KBM-7 (cell line): ENCODE data around the gene CEPT1.
"Not testable (repeated sequence)": the region's sequence is repeated elsewhere in the genome, so short reads cannot be mapped to it uniquely, and the experiment has no call there.

ENCODE experiments used
- DNase-seq: peaks from one replicate; pipeline ENCODE4 v3.0.0-alpha.2; 2015
- in situ Hi-C: fragments of 300-500 bp; cut with MboI; formaldehyde crosslinking; loops from 2 replicates; pipeline ENCODE4 v1.14.3; 2020; ENCODE audit warnings: low sequenced_read_pairs, low pct_unique_long_range_greater_than_20kb, mixed read lengths

CEPT1 gene

DNA sequence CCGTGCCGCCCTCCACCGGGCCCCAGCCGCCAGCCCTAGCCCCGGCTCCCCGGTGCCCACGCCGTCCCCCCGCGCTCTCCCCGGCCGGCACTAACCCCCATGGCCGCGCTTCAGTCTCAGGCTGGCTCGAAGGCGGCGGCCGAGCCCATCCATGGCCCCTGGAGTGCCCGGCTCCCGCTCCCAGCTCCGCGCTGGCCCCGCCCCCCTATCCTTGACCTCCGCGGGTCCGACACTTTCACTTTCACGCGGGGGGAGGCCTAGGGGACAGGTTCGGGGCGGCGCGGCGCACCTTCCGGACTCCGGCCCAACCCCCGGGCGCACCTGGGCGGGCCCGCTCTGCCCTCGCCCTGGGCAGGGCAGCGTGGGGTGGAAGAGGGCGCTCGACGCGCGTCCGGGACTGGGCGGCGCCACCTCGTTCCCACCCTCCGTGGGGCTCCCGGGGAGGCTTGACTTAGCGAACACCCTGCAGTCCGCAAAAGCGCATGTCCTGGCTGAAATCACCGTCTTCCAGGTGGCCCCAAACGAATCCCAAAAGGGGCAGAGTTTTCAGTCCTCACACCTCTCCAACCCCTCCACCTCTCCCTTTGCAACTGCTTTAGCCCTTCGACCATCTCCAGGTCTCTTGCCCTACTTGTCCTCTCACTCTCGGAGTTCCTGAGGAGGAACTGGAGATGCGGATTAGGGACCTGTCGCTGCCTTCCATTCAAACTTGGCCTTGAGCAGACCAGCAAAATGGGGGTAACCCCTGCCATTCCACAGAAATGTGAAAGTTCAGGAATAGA, 64.4 kb downstream of the CEPT1 start:
- no peak for DNase-seq
- in situ Hi-C loops: no loop called here

DNA sequence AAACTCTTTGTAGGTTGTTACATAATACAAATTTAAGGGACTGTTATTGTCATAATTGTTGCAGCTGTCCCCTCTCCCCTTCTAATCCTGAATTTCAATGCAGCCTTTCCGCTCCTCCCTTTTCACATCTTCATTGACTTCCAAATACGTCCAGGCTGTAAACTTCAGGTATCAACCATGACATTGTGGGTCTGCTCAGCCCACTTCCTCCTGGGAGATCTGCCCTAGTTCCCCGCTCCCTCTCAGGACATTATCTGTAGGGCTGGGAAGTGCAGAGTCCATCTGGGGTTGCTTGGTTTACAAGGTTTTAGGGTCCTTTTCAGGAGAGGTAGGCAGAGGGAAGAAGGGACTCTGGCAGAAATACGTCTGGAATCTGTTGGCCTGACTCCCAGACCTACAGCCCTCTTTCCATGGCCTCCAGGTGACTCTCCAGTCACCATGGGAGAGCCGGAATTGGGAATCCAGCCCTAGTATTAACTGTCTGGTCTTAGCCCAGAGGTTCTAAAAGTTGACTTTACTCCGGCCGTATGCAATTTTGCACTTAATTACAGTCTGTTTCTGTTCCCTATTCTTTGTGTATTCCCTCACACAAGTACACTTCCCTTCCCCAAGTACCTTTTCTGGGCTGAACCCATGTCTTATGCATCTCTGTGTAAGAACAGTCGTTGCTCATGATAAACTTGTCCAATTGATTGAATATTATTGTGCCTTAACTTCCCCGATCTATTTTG, 65.1 kb downstream of the CEPT1 start:
- in situ Hi-C loops: no loop called here
- DNase-seq: no peak

DNA sequence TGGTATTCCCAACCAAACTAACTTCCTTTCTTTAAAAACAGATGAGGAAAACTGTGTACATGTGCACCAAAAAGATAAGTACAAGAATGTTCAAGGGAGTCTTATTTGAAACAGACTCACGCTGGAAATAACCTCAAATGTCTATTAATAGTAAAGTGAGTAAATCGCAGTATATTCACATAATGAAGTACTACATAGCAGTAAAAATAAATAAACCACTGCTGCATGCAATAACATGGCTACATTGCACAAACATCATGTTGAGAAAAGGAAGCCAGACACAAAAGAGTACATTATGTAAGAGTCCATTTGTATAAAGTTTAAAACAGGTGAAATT, 65.7 kb downstream of the CEPT1 start:
- peak; percentile 62 for DNase-seq
- in situ Hi-C loops: no loop called here

DNA sequence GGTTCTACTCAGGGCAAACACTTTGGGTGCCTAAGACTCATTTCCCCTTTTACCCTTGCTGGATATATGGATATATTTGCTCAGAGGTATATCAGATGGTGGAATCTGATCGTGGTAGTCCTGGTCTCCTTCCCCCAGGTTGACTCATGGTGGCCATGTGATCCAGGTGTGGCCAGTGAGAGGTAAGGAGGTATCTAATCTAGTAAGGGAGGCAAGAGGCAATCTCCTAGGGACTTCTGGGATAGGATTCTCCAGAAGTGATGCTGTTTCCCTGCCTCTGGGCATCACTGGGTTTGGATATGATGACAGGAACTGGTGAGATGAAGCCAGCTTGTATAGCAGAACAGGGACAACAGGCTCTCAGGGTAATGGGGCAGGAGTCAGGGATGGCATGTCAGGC, 68.9 kb downstream of the CEPT1 start:
- DNase-seq: no peak
- in situ Hi-C loops: no loop called here

DNA sequence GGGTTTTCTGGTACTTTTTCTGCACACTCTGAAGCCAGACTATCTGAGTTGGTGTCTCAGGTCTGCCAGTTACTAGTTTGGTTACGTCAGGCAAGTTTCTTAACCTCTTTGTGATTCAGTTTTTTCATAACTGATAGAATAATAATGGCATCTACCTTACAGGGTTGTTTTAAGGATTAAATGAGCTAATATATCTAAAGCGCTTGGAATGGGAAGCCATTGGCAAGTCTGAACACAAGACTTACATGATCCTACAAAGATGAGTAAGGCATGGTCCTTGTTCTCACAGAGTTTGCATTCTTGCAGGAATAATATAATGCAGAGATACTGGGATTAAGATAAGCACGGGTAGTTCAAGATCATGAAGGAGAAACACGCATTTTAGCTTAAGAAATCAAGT, 69.6 kb downstream of the CEPT1 start:
- in situ Hi-C loops: no loop called here

DNA sequence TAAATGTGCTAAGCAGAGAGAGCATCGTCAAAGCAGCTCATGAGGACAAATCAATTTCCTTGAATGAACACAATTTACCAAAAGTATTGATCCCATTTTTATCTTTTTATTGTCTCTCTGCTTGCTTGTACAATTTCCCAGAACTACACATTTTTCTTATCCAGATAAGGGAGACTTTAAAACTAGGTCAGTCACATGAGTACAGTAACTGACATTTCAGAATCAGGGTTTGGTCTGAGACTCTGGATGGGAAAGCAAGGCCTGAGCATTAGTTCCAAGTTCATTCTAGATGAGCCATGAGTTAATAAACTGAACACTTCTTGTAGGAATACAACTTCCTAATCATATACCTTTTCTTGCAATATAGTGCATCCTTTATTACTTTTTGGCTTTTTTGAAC, 71.9 kb downstream of the CEPT1 start:
- in situ Hi-C loops: no loop called here
- no peak for DNase-seq

More for the DNA sequence above, 69.6 kb downstream of the CEPT1 start:
- no peak for DNase-seq

DNA sequence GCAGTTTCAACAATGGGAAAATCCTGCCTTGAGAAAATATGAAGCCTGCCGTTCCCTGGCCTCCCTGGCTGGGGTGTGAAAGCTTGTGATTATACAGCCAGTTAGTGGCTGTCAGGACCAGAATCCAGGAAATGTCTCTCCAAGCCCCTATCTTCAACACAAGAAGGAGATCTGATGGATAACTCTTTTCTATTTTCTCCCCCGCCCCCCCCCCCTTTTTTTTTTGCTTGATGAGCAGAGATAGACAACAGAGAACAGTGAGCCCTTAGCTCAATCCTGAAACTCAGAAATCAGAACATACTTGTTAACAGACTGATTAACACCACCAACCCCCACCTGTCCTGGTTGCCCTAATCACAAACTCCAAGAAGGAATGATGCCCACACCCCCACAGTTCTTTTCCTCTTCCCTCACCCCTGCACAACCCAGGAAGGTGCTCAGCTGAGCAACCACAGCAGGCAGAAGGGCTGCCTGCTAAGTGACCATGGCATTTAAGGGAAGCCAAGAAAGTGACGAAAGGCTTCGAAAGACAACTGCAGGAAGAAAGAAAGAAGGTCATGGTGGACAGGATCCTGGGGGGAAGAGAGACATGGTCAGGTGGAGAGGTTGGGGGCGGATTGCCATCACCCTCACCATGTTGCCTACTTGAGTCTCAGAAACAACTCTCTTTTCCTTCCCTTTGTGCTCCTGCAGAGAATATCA, 72.8 kb downstream of the CEPT1 start:
- DNase-seq: peak; percentile 37
- in situ Hi-C loops: no loop called here

DNA sequence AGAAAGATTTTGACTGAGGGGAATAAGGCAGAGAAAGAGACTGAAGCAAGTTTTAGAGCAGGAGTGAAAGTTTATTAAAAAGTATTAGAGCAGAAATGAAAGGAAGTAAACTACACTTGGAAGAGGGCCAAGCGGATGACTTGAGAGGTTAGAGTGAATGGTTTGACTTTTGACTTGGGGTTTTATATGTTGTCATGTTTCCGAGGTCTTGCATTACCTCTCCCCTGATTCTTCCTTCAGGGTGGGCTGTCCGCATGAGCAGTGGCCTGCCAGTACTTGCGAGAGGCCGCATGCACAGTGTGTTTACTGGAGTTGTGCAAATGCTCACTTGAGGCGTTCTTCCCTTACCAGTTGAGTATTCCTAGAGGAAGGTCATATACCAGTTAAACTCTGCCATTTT, 73.4 kb downstream of the CEPT1 start:
- in situ Hi-C loops: no loop called here

DNA sequence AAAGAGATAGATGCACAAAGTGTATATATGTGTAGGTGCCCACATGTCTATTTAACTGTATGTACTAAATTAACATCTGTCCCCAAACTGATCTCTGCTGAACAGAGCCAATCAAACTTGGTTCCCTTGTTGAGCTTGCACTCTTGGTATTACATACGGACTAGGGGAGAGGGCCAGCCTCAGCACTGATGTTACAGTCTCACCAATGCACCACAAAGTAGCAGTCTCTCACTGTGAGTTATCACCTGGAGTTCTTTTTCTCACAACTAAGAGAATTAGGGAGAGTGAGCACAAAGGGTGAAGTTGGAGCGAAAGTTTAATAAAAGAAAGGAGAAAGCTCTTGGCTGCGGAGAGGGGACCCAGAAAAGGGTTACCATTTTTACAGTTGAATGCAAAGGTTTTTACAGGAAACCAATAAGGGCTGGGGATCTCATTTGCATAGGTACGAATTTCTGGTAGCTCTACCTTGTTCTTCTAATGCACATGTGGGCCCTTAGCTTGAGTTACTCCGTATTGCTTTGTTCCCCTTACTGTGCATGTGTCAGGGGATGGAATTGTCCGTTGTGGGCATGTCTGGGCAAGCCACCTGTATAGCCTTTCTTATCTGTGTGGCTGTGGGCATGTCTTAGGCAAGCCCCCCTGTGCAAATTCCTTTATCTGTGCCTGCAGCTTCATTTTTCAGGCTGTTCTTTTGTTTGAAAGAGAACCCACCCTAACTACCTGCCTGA, 74.2 kb downstream of the CEPT1 start:
- in situ Hi-C loops: no loop called here
- peak; percentile 95 for DNase-seq

More for the DNA sequence above, 73.4 kb downstream of the CEPT1 start:
- peak; percentile 39 for DNase-seq

DNA sequence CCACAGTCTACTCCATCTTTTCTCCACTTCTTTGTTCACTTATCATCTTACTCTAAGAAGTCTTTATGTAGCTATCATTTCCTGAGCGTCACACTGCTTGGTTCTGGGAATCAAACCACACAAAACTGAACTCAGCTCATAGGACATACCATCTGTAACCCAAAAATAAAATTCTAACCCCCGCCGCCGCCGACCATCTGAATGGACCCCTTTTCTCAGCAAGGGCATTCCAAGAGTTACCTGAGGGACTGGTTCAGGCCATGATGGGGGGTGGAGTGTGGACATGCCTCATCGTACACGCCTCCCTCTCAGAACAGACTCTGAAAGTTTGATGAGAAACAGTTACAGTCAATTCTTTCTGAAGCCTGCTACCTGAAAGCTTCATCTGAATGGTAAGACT, 74.9 kb downstream of the CEPT1 start:
- no peak for DNase-seq
- in situ Hi-C loops: no loop called here

DNA sequence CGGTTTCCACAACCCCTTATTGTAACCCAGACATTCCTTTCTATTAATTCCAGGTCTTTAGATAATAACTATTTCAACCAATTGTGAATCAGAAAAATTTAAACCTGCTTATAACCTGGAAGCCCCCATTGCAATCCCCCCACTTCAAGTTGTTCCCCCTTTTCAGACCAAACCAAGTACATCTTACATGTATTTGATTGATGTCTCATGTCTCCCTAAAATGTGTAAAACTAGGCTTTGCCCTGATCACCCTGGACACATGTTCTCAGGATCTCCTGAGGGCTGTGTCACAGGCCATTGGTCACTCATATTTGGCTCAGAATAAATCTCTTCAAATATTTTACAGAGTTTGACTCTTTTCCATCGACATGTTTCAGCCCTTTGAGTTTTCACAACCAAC, 75.3 kb downstream of the CEPT1 start:
- DNase-seq: not testable (repeated sequence)

DNA sequence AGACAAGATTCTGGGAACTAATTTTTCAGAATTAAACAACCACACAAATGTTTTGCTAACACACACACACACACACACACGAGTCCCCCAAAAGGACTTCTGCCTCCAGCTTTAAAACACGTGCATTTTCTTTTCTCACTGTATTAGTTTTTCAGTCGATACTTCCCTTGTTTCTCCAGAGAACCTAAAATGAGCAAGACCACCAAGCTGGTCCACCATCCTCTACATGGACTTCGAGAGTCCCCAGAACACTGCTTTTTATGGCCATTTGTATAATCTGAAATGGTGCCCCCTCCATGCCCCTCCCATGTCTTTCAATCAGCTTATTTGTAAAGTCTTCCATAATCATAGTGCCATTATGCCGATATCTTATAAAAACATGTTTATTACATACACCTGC, 76.7 kb downstream of the CEPT1 start:
- in situ Hi-C loops: no loop called here
- DNase-seq: no peak

More for the DNA sequence above, 75.3 kb downstream of the CEPT1 start:
- in situ Hi-C loops: not testable (repeated sequence)

DNA sequence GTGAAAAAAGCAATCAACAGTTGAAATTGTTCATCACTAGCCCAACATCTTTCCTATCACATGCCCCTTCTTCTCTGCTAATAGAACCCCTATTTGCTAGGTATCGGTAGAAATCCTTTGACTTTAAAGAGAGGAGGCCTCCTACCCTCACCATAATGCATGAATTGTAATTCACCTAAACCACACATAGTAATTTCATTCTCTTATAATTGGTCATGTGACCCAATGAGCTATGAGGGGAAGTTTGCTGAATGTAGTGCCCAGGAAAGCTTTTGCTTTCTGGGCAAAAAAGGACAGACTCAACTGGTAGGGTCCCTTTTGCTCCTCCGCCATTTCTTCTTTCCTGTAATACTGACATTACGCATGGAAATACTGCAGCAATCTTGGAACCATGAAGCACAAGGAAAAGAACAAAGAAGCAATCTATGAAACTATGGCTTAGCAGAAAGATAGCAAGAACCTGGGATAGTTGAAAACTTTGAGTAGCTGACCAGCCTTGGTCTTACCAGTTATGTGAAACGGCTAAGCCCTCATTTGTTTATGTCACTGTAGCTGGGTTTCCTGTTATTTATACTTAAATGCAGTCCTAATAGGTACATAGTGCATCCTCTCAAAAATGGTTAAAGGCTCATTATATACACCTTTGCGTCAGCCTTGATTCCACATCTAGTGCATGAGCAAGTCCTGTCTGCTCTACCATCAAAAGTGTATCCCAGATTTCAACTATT, 77.3 kb downstream of the CEPT1 start:
- in situ Hi-C loops: no loop called here
- DNase-seq: no peak

DNA sequence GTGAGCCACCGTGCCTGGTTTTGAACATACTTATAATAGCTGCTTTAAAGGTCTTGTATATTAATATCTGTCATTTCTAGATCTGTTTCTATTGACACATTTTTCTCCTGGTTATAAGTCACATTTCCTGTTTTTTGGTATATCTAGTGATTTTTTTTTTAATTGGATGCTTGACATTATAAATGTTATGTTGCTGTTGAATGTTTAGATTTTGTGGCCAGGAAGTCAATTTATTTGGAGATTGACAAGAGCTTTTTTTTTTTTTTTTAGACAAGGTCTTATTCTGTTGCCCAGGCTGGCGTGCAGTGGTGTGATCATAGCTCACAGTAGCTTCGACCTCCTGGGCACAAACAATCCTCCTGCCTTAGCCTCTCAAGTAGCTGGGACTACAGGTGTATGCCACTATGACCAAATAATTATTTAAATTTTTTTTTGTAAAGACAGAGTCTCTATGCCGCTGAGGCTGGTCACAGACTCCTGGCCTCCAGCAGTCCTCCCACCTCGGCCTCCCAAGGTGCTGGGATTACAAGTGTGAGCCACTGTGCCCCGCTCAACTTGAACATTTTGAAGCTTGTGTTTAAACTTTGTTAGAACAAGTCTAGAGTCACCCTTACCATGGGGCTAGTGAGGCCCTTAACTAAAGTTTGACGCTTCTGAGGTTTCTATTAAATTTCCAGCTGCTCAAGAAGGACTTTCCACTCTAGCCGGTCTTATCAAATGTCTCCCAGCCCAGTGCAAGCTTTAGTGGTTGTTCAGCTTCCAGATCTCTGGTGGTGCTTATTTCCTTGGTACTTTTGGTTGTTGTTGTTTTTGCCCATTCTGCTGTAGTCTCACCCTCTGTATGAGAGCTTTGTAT, 78.9 kb downstream of the CEPT1 start:
- in situ Hi-C loops: no loop called here

DNA sequence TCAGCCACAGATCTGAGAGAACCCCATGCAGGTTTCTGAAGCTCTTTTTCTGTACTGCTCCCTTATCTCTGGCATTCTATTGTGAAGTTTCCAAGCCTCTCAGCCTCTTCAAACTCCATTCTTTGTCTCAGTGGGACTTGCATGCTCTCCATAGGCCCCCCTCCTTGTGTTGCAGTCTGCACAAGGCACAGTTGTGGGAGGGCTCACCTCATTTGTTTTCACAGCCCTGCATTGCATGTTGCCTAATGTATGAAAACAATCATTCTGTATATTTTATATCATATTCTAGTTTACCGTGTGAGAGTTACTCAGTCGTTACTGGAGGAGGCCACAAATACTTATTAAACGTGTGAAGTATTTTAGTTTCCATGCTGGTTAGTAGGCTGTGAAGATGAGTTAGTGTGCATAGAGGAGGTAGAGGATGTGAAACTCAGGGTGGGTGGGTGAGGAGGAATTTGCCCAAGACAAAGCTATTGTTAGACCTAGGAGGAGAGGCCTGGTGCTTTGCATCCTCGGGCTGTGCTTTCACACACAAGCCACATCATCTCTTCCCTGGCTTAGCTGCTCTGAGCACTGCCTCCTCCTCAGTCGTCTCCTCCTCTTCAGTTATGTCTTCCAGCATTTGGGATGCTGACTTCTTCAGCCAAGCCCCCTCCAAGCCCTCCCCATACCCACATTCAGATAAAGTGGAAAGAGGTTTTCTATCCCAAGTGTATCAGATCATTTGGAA, 79.7 kb downstream of the CEPT1 start:
- no peak for DNase-seq

More for the DNA sequence above, 78.9 kb downstream of the CEPT1 start:
- no peak for DNase-seq

DNA sequence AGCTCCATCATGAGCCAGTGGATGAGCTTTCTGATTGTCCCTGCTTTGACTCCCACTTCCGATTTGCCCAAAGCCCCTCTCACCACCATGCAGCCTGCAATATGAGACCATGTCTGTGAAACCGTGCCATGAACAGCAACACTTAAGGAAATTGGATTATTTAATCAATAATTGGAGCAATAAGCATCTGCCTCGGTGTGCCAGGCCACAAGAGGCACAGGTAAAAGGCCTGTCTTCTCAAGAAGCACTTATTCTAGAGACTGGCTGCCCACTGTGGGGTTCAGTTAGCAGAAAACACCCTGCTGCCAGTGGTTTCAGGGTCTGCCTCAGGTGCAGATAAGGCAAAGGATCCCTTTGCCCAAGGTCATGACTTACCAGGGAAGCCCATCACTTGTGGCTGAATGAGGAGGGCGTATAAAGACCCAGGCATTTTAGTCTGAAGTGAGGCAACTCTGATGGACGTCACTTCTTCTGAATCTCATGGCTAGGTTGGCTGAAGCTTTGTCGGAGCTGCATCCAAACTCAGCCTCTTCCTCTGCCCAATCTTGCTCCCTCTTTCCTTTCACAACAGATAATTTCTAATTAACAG, 80.4 kb downstream of the CEPT1 start:
- in situ Hi-C loops: loop anchor here (10.0 kb wide), 2 partner anchors 174 to 544 kb away; no protein-coding TSS in a partner anchor
- no peak for DNase-seq

More for the DNA sequence above, 79.7 kb downstream of the CEPT1 start:
- in situ Hi-C loops: loop anchor here (10.0 kb wide), 2 partner anchors 175 to 545 kb away; no protein-coding TSS in a partner anchor

DNA sequence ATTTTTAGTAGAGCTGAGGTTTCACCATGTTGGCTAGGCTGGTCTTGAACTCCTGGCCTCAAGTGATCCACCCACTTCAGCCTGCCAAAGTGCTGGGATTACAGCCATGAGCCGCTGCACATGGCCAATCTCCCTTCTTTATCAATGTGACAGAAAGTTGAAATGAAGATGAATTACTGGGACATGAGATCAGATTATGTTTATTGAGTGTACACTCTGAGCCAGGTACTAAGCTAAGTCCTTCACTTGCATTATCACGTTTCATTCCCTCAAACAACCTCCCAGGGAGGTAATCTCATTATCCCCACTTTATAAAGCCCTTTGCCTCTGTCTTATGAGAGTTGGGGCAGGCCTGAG, 81.2 kb downstream of the CEPT1 start:
- in situ Hi-C loops: loop anchor here (10.0 kb wide), 2 partner anchors 174 to 544 kb away; no protein-coding TSS in a partner anchor
- DNase-seq: no peak
